Measurements from ENCODE around the gene FREM3.

DNA sequence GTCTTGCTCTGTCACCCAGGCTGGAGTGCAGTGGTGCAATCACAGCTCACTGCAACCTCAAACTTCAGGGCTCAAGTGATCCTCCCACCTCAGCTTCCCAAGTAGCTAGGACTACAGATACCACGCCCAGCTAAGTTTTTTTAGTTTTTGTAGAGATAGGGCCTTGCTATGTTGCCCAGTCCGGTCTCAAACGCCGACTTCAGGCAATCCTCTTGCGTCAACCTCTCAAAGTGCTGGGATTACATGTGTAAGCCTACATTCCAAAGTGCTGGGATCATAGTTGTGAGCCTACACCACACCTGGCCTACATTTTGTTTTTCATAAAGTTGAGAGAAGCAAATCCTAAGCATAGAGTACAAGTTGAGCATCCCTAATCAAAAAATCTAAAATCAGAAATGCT lies 144.8 kb downstream of the FREM3 start:
- TF ChIP-seq, protein P1, sequence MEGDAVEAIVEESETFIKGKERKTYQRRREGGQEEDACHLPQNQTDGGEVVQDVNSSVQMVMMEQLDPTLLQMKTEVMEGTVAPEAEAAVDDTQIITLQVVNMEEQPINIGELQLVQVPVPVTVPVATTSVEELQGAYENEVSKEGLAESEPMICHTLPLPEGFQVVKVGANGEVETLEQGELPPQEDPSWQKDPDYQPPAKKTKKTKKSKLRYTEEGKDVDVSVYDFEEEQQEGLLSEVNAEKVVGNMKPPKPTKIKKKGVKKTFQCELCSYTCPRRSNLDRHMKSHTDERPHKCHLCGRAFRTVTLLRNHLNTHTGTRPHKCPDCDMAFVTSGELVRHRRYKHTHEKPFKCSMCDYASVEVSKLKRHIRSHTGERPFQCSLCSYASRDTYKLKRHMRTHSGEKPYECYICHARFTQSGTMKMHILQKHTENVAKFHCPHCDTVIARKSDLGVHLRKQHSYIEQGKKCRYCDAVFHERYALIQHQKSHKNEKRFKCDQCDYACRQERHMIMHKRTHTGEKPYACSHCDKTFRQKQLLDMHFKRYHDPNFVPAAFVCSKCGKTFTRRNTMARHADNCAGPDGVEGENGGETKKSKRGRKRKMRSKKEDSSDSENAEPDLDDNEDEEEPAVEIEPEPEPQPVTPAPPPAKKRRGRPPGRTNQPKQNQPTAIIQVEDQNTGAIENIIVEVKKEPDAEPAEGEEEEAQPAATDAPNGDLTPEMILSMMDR (IDR thresholded peaks at IDR 0.05) = no peak
- TF ChIP-seq POLR2A (IDR thresholded peaks at IDR 0.05) = no peak

Data from lower leg skin (tissue), 3 donors.